Stomach (tissue), 4 donors: ENCODE data around the gene ABRACL.

Experiments used
- POLR2A ChIP-seq, 4 donors: fragments of 450-650 bp; IDR thresholded peaks; one replicate each; pipeline ENCODE4 v1.6.1; 2016; ENCODE audit warnings: antibody characterized with exemption in 4 of 4, control low read depth in 2 of 4, mild to moderate bottlenecking in 1 of 4, moderate library complexity in 1 of 4
- POLR2AphosphoS5 ChIP-seq, 3 donors: sonication (generic); formaldehyde crosslinking; IDR thresholded peaks; one replicate each; pipeline ENCODE4 v1.6.1; 2016; ENCODE audit warnings: antibody characterized with exemption in 3 of 3
- TF ChIP-seq, protein P1 (sequence below), 7 experiments: fragments of 450-650 bp in 4 of 7; fragments of 200-600 bp in 3 of 7; sonication (generic) in 3 of 7; IDR thresholded peaks; one replicate each; pipeline ENCODE4 v1.5.1; 2016 to 2019; ENCODE audit warnings: antibody characterized with exemption in 7 of 7, control low read depth in 2 of 7, mild to moderate bottlenecking in 1 of 7

DNA sequence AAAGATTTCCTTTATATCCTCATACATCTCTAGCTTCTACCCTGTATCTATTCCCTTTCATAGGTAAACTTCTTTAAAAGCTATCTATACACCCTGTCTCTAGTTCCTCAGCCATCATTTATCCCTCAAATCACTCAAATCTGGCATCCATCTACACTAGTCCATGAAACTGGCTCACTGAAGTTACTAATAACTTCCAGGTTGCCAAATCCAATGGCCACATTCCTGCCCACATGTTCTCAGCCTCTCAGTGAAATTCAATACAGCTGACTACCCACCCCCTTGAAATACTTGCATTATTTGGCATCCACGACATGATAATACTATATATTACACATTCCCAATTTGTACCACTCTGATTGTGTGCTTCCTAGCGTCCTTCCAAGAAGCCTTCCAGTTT is 49.2 kb upstream of the ABRACL start:
- TF ChIP-seq, protein P1, sequence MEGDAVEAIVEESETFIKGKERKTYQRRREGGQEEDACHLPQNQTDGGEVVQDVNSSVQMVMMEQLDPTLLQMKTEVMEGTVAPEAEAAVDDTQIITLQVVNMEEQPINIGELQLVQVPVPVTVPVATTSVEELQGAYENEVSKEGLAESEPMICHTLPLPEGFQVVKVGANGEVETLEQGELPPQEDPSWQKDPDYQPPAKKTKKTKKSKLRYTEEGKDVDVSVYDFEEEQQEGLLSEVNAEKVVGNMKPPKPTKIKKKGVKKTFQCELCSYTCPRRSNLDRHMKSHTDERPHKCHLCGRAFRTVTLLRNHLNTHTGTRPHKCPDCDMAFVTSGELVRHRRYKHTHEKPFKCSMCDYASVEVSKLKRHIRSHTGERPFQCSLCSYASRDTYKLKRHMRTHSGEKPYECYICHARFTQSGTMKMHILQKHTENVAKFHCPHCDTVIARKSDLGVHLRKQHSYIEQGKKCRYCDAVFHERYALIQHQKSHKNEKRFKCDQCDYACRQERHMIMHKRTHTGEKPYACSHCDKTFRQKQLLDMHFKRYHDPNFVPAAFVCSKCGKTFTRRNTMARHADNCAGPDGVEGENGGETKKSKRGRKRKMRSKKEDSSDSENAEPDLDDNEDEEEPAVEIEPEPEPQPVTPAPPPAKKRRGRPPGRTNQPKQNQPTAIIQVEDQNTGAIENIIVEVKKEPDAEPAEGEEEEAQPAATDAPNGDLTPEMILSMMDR (IDR thresholded peaks at IDR 0.05): no peak
- TF ChIP-seq POLR2AphosphoS5 (IDR thresholded peaks at IDR 0.05) (no peak), POLR2A (IDR thresholded peaks at IDR 0.05) (no peak)
